ENCODE data around the gene GIMAP7.

DNA sequence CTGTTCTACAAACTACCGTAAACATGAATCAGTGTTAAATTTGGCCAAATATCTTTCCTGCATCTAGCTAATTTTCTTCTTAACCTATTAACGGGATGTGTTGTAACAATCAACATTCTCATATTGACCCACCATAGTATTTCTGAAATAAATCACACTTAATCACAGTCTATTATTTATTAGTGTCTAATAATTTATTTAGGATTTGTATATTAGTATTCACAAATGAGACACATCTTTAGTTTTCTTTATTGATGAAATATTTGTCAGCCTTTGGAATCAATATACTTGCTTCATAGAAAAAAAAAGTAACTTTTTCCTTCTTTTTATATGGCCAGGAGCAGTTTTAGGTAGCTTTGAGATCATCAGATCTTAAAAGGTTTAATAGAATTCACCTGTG is 4.6 kb downstream of the GIMAP7 start:
- TF ChIP-seq, protein P1, sequence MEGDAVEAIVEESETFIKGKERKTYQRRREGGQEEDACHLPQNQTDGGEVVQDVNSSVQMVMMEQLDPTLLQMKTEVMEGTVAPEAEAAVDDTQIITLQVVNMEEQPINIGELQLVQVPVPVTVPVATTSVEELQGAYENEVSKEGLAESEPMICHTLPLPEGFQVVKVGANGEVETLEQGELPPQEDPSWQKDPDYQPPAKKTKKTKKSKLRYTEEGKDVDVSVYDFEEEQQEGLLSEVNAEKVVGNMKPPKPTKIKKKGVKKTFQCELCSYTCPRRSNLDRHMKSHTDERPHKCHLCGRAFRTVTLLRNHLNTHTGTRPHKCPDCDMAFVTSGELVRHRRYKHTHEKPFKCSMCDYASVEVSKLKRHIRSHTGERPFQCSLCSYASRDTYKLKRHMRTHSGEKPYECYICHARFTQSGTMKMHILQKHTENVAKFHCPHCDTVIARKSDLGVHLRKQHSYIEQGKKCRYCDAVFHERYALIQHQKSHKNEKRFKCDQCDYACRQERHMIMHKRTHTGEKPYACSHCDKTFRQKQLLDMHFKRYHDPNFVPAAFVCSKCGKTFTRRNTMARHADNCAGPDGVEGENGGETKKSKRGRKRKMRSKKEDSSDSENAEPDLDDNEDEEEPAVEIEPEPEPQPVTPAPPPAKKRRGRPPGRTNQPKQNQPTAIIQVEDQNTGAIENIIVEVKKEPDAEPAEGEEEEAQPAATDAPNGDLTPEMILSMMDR (IDR thresholded peaks at IDR 0.05), result no peak
- TF ChIP-seq POLR2A (IDR thresholded peaks at IDR 0.05) (no peak), POLR2AphosphoS5 (IDR thresholded peaks at IDR 0.05) (no peak)

Data from breast epithelium (tissue), 3 donors.